HG02852 (cell line): Measurements from ENCODE around the gene MSANTD3.
"Not testable (repeated sequence)": the region's sequence is repeated elsewhere in the genome, so short reads cannot be mapped to it uniquely, and the experiment has no call there.

Experiments
- ATAC-seq: cut with Tn5 transposase; IDR thresholded peaks from one replicate; pipeline ENCODE4 v1.9.1; 2021; ENCODE audit warnings: mild to moderate bottlenecking, moderate library complexity; ENCODE audit not compliant: unreplicated experiment

The MSANTD3 gene

GRCh38 chr9:100428871-100429654 is 2.1 kb downstream of the MSANTD3 start:
- no peak for ATAC-seq

- ATAC-seq = no peak
These were observed 3.5 kb downstream of the MSANTD3 start for GRCh38 chr9:100430286-100430940.

DNA sequence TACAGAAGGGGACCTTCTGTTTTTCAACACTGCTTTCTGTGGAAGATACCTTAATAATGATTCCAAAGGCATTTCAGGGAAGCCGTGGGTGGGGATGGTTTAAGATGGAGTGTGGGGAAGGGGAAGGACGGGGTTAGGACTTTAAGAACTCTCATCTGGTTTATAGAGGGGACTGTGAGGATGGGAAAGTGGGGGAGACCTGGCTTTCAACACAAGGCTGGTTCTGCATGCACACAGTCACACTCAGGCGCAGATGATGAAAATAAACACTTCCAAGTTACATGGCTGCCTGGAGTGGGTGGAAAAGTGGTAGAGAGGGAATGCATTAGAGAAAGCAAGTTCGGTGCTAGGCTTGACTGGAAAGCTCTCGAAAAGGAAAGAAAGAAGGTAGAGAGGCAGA is 4.9 kb downstream of the MSANTD3 start:
- no peak for ATAC-seq

DNA sequence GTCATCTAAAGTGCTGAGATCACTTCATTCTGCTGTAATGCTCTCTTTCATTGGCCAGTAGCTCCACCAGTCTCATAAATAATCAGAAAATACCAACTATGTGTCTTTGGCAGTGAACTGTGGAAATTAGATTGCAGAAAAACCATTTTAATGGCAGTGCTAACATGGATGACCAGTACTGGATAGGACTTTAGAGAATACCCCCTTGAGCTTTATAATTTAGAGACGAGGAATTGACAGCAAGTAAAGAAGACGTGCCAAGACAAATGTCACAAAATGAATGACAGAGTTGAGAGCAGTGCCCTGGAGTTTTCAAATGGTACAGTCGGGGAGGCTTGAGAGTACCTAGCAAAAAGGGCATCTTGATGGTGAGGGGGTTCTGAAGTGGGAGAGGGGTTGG is 5.8 kb downstream of the MSANTD3 start:
- no peak for ATAC-seq

DNA sequence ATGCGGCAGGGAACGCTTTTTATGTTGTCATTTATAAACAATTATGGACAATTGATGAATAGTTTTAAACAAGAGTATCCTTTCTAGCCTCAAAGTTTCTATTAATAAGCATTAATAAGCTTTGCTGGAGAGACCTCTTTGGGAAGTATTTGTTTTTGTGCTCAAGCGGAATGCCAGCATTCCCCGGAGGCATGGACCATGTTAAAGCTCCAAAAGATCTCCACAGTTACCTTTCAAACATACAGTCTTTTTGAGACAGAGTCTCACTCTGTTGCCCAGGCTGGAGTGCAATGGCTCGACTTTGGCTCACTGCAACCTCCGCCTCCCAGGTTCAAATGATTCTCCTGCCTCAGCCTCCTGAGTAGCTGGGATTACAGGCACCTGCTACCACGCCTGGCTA is 9.6 kb downstream of the MSANTD3 start:
- ATAC-seq = no peak

DNA sequence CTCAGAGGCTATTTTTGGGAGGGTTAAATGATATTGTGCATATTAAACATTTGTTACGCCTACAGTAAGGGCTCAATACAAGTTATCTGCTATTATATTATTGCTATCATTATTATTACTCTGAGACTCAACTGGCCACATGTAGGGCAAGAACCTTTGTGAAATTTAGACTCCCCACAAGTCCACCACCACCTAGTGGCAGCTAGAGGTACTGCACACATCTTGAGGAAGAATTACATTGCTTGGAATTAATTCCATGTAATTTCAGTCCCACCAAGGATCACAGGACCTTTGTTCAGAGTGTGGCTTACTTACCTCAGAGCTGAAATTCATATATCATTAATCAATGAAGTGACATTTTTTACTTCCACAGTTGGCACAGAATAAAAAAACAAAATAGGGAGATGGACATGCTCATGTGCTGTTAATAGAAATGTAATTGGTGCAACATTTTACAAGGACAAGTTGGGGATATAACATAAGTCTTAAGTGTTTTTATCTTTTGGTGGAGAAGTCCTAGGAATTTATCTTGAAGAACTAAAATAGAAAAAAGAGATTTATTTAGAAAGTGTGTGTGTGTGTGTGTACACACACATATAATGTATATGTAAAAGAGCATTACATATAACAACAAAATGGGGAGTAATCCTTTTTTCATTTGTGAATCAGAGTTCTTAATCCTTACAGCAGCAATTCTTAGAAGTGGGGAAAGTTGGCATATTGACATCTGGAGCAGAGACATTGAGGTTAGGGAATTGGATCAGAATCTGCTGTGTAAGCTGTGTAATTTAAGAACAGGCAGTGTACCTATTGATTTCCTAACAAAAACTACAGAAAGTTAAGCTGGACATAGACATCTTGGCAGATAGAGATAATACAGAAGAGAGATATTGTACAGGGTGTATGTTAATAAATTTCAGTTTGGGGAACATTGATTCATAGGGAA is 11.2 kb downstream of the MSANTD3 start:
- peak; percentile 77 for ATAC-seq

GRCh38 chr9:100440071-100440470 is 13.1 kb downstream of the MSANTD3 start:
- no peak for ATAC-seq

- not testable (repeated sequence) for ATAC-seq
These were observed 13.5 kb downstream of the MSANTD3 start for GRCh38 chr9:100440487-100440886.

DNA sequence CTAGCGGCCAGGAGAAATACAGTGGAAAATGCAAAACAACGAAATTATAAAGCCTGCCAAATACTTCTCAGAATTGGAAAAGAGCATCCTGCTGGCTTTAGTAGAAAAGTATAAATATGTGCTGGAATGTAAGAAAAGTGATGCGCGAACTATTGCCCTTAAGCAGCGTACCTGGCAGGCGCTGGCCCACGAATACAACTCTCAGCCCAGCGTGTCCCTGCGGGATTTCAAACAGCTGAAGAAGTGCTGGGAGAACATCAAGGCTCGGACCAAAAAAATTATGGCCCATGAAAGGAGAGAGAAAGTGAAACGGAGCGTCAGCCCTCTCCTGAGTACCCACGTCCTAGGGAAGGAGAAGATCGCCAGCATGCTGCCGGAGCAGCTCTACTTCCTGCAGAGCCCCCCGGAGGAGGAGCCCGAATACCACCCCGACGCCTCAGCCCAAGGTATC is 15.0 kb downstream of the MSANTD3 start:
- no peak for ATAC-seq

DNA sequence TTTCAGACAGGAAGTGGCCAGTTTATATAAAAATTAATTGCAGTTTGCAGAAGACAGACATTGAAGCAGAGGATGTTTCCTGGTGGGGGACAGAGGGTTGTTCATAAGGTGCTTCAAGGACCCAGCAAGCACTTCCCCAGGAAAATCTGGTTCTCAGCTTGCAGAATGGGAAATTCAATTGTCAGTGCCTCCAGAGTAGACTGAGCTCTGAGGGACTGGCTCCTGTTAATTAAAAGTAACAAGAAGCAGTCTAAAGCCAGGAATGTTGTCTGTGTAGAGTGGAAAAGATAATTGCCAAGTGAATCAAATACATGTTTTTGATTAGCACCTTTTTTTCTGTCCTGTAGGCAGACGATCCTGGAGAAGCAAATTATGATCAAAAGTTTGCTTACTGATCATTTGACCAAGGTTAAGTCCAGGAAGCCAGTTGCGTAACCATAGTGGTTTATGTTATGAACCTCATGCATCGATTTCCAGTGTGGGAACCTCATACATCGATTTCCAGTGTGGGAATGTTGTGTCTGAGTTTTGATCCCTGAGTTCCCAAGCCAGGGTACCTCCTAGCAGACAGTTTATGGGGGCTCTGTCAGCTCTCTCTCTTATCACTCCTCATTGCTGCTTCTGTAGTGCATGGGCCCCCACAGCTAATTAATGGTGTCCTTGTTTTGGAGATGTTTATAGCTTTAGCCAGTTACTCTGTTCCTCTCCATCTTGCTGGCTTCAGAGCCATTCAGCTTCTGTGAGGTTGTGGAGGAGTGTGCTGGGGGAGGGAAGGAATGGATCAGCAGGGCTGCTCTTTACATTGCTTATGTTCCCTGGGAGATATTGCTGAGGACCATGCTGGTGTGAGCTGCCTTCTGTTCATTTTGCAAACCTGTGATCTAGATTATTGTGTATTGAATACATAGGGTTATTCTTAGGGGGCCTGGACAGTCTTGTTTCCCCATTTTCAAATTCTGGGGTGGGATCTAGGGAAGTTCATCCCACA is 17.1 kb downstream of the MSANTD3 start:
- no peak for ATAC-seq

- no peak for ATAC-seq
These were observed 18.4 kb downstream of the MSANTD3 start for GRCh38 chr9:100445161-100445902.

- no peak for ATAC-seq
These were observed 19.1 kb downstream of the MSANTD3 start for GRCh38 chr9:100445903-100446549.

DNA sequence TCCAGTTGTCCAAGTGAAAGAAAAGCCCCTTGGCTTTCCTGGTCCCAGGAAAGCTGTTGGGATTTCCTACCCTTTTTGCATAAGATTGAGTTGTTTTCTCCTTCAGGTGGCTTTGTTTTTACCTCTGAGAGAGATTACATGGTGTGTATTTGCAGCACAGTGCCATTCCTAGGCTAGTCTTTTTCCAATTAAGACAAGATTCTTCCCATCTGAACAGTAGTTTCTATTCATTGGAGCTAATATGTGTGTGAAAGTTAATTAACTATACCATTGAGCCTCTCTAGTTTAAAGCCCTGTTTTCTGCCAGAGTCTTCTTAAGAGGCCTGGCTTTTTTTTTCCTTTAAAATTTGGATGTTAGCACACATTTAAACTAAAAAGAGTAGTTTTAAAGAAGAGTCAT is 20.1 kb downstream of the MSANTD3 start:
- no peak for ATAC-seq

DNA sequence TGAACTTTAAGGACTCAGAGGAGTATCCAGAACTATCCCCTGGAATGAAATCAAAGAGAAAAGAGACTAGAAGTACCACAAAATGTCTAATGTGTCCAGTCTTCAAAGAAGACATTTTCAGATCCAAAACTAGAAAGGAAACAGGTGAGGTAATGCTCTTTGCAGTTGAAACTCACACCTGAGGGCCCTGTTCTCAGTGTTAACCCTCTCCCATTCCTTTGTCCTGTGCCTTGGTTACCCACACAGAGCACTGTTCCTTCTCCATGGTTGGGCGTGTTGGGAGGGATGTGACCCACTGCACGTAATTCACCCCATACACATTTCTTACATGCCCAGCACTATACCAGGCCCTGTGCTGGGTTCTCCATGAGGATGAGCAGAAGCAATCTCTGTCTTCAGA is 21.3 kb downstream of the MSANTD3 start:
- no peak for ATAC-seq

DNA sequence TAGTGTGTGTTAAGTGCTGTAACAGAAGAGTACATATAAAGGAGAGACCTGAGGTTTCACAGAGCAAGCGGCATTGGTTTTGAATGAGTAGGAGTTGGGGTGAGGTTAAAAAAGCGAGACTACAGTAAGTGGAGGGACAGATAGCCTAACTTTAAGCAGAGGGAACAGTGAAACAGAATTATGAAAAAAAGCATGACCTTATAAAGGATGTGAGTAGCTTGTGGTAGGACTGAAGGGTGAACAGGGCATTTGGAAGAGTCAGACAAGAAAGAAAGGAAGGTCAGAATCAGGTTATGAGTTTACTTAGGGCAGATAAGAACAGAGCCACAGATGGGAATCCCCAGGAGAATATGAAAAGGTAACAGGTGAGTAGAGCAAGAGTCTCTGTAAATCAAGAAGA is 22.5 kb downstream of the MSANTD3 start:
- peak; percentile 88 for ATAC-seq

DNA sequence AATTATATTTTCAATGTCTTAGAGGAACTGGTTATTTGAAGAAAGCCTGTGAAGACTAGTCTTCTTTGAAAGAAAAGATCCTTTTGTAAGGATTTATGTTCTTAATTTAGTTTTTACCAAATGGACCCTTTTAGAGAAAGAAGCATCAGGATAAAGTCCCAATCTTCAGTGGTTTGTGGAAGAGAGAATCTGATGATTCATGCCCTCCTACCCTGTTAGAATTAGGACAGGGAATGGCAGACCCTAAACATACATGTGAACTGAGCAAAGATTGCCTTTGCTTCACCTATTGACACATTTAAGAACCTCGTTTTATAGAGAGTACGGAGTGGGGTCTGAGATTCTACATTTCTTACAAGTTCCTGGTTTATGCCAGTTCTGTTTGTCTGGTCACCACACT is 26.0 kb downstream of the MSANTD3 start:
- no peak for ATAC-seq

- no peak for ATAC-seq
These were observed 28.5 kb downstream of the MSANTD3 start for GRCh38 chr9:100455470-100455869.

- no peak for ATAC-seq
These were observed 30.6 kb downstream of the MSANTD3 start for GRCh38 chr9:100457517-100457916.

DNA sequence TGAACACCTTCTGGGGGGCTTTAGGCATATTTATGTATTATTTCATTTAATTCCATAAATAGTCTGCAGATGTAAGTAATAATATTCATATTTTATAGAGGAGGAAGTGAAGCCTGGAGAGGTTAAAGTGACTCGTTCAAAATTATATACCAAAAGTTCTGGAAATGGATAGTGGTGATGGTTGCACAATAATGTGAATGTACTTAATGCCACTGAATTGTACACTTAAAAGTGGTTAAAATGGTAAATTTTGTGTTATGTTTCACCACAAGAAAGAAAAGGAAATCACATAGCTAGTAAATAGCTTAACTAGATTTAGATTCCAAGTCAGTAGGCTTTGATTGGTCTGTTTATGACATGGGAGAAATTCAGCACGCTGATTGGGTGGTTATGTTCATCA is 33.0 kb downstream of the MSANTD3 start:
- no peak for ATAC-seq
